HCT116 (cell line): ENCODE data around the gene APBB3. TPM values are rescaled to one million over a fixed set of nuclear protein-coding genes. Genes with fewer than 3 reads are reported as not detected.

ENCODE experiments used
- ATAC-seq: fragments of 200-7000 bp; cut with Tn5 transposase; 2 replicates; pipeline ENCODE4 v1.9.1; 2020; ENCODE audit warnings: mild to moderate bottlenecking, moderate library complexity
- BruUV-seq: library from RNA; stranded (reverse); fragments of 400-500 nt; replicated peaks from 2 replicates; lab custom pipeline; 2021; lab: Mats Ljungman, UMichigan
- CTCF ChIA-PET: fragments of 300-600 bp; sonication (Branson Sonifier 250); formaldehyde crosslinking; loops from one replicate; lab custom pipeline; 2021; ENCODE audit warnings: antibody characterized with exemption; lab: Charles Lee
- POLR2A ChIA-PET: fragments of 300-600, 350-600 bp; sonication (Branson Sonifier 250); formaldehyde crosslinking; loops from one replicate; lab custom pipeline; 2021; ENCODE audit warnings: antibody characterized with exemption; lab: Charles Lee
- RAD21 ChIA-PET, 2 experiments: fragments of 300-600 bp; sonication (Branson Sonifier 250); formaldehyde crosslinking; loops; one replicate each; lab custom pipeline; 2023; ENCODE audit warnings: low total read pairs in 2 of 2; ENCODE audit not compliant: uncharacterized antibody in 2 of 2, unreplicated experiment in 2 of 2, low non-redundant PET in 1 of 2; lab: Charles Lee
- DNase-seq: peaks from one replicate; pipeline ENCODE4 v3.0.0-alpha.2; 2010; ENCODE audit warnings: low read depth, low spot score
- H2AFZ ChIP-seq: fragments of 200-600 bp; shearing (Covaris generic), sonication (generic); 2 replicates; pipeline ENCODE4 v1.6.1; 2017; ENCODE audit warnings: low read depth, mixed run types, mixed read lengths, antibody characterized with exemption, low read length; ENCODE audit not compliant: poor library complexity, severe bottlenecking
- H3K27ac ChIP-seq: 2 replicates; pipeline ENCODE4 v1.5.1; 2012; ENCODE audit warnings: low read depth, low read length
- H3K27me3 ChIP-seq: fragments of 200-600 bp; sonication (generic); 2 replicates; pipeline ENCODE4 v1.6.1; 2016; ENCODE audit warnings: mixed run types, low read length, mixed read lengths; ENCODE audit not compliant: insufficient read depth
- H3K36me3 ChIP-seq, 2 experiments: fragments of 200-500 bp in 1 of 2; fragments of 200-600 bp in 1 of 2; sonication (Bioruptor generic) in 1 of 2; sonication (generic) in 1 of 2; 2 replicates each; pipeline versions ENCODE4 v1.5.1 to v1.6.1; 2014 to 2016; ENCODE audit warnings: low read length in 2 of 2, inconsistent platforms in 1 of 2, mixed read lengths in 1 of 2, mixed run types in 1 of 2; ENCODE audit not compliant: insufficient read depth in 2 of 2, control insufficient read depth in 1 of 2
- H3K4me1 ChIP-seq, 2 experiments: fragments of 200-600 bp in 1 of 2; sonication (generic) in 1 of 2; 2 replicates each; pipeline versions ENCODE4 v1.5.1 to v1.6.1; 2012 to 2017; ENCODE audit warnings: low read length in 2 of 2, inconsistent platforms in 1 of 2, mild to moderate bottlenecking in 1 of 2, mixed read lengths in 1 of 2, mixed run types in 1 of 2, moderate library complexity in 1 of 2; ENCODE audit not compliant: insufficient read depth in 2 of 2, control insufficient read depth in 1 of 2
- H3K4me2 ChIP-seq: fragments of 200-600 bp; sonication (generic); 2 replicates; pipeline ENCODE4 v1.6.1; 2017; ENCODE audit warnings: mixed run types, low read length, mixed read lengths
- H3K4me3 ChIP-seq, 2 experiments: fragments of 200-600 bp in 1 of 2; sonication (generic) in 1 of 2; replicated peaks in 1 of 2; 2 replicates each; pipeline ENCODE4 v1.5.1; 2011 to 2016; ENCODE audit warnings: low read length in 2 of 2, control low read depth in 1 of 2, low read depth in 1 of 2, mild to moderate bottlenecking in 1 of 2, mixed read lengths in 1 of 2, mixed run types in 1 of 2
- H3K79me2 ChIP-seq: fragments of 200-600 bp; sonication (generic); 2 replicates; pipeline ENCODE4 v1.6.1; 2017; ENCODE audit warnings: mild to moderate bottlenecking, mixed run types, low read length, moderate library complexity, mixed read lengths; ENCODE audit not compliant: insufficient read depth
- H3K9ac ChIP-seq: fragments of 200-600 bp; sonication (generic); 2 replicates; pipeline ENCODE4 v1.6.1; 2016; ENCODE audit warnings: low read length, mixed read lengths
- H3K9me2 ChIP-seq: fragments of 200-600 bp; sonication (generic), shearing (Covaris generic); 2 replicates; pipeline ENCODE4 v1.6.1; 2017; ENCODE audit warnings: mixed run types, mild to moderate bottlenecking, moderate library complexity; ENCODE audit not compliant: insufficient read depth
- H3K9me3 ChIP-seq, 2 experiments: fragments of 200-500 bp in 1 of 2; fragments of 200-600 bp in 1 of 2; sonication (Bioruptor generic) in 1 of 2; sonication (generic) in 1 of 2; 2 replicates each; pipeline ENCODE4 v1.6.1; 2014 to 2017; ENCODE audit warnings: low read length in 2 of 2, mixed read lengths in 2 of 2, inconsistent platforms in 1 of 2, low read depth in 1 of 2, mild to moderate bottlenecking in 1 of 2, mixed run types in 1 of 2, moderate library complexity in 1 of 2; ENCODE audit not compliant: control insufficient read depth in 1 of 2, insufficient read depth in 1 of 2
- H4K20me1 ChIP-seq: fragments of 200-600 bp; sonication (generic), shearing (Covaris generic); 2 replicates; pipeline ENCODE4 v1.6.1; 2017; ENCODE audit warnings: mixed run types, mild to moderate bottlenecking, moderate library complexity; ENCODE audit not compliant: insufficient read depth
- CEBPB ChIP-seq: IDR thresholded peaks from 2 replicates; pipeline ENCODE4 v1.6.1; 2012; ENCODE audit warnings: low read depth
- EZH2 ChIP-seq: fragments of 200-600 bp; sonication (generic); IDR thresholded peaks from 2 replicates; pipeline ENCODE4 v1.6.1; 2017; ENCODE audit warnings: antibody characterized with exemption, mixed run types
- JUND ChIP-seq: IDR thresholded peaks from 2 replicates; pipeline ENCODE4 v1.6.1; 2012
- POLR2A ChIP-seq: IDR thresholded peaks from 2 replicates; pipeline ENCODE4 v1.7.0; 2011; ENCODE audit warnings: borderline replicate concordance; ENCODE audit not compliant: insufficient read depth, insufficient read length; ENCODE audit errors: extremely low read depth
- POLR2AphosphoS5 ChIP-seq: IDR thresholded peaks from 2 replicates; pipeline ENCODE4 v1.6.1; 2011; ENCODE audit warnings: mild to moderate bottlenecking, low read depth, low read length, moderate library complexity
- REST ChIP-seq: IDR thresholded peaks from 2 replicates; pipeline ENCODE4 v1.6.1; 2012; ENCODE audit warnings: low read depth
- SIN3A ChIP-seq: IDR thresholded peaks from 2 replicates; pipeline ENCODE4 v1.6.1; 2012; ENCODE audit warnings: low read depth
- SRF ChIP-seq: IDR thresholded peaks from 2 replicates; pipeline ENCODE4 v1.6.1; 2012; ENCODE audit warnings: low read depth
- YY1 ChIP-seq: IDR thresholded peaks from 2 replicates; pipeline ENCODE4 v1.6.1; 2011; ENCODE audit warnings: low read length, low read depth, moderate library complexity, mild to moderate bottlenecking; ENCODE audit not compliant: insufficient replicate concordance; ENCODE audit errors: extremely low read depth
- intact Hi-C: fragments of 100-400 bp; cut with micrococcal nuclease; formaldehyde crosslinking; loops from 2 replicates; pipeline ENCODE4 v1.10.0; 2022
- total RNA-seq: library from RNA; stranded (reverse); gene quantifications from one replicate; pipeline ENCODE4 v1.2.1, GENCODE V29; 2021; ENCODE audit not compliant: unreplicated experiment

The APBB3 gene
- total RNA-seq, 1 experiment from 2014 or later, result 28.4 TPM

GRCh38 chr5:140549237-140550144, 14.9 kb downstream of the APBB3 start:
- peaks cover 2 to 34% of the 10 kb centered on the region in 2 experiments; a peak in 3 of 4 replicates for H3K4me1 ChIP-seq
- ChIA-PET RAD21 (no interaction called here), POLR2A (no interaction called here), CTCF (no interaction called here)
- ATAC-seq, result no peak
- TF ChIP-seq POLR2AphosphoS5 (peak; percentile 4; the same call in 1 of the 2 replicates), EZH2 (no peak), SIN3A (no peak), CEBPB (no peak), SRF (no peak), JUND (no peak), REST (no peak), POLR2A (no peak), YY1 (no peak)
- DNase-seq, result no peak
- H3K4me2 ChIP-seq, result no peak overlapping the region
- peak overlapping the region; percentile 4; the same call in 1 of the 2 replicates for H3K27ac ChIP-seq
- no TSS peak for BruUV-seq
- no peak overlapping the region for H2AFZ ChIP-seq
- no peaks in the 10 kb centered on the region for H3K9me3 ChIP-seq
- intact Hi-C loops, result no loop called here
- peaks cover 12 to 35% of the 10 kb centered on the region in 2 experiments; a peak in 3 of 4 replicates for H3K36me3 ChIP-seq
- H3K4me3 ChIP-seq, result no peak overlapping the region
- H4K20me1 ChIP-seq, result no peaks in the 10 kb centered on the region; the same call in 1 of the 2 replicates
- no peak overlapping the region for H3K9ac ChIP-seq
- H3K79me2 ChIP-seq, result peaks cover 41% of the 10 kb centered on the region
- no peaks in the 10 kb centered on the region for H3K9me2 ChIP-seq
- H3K27me3 ChIP-seq, result no peaks in the 10 kb centered on the region
